ENCODE data around the gene ADAMTS6.

DNA sequence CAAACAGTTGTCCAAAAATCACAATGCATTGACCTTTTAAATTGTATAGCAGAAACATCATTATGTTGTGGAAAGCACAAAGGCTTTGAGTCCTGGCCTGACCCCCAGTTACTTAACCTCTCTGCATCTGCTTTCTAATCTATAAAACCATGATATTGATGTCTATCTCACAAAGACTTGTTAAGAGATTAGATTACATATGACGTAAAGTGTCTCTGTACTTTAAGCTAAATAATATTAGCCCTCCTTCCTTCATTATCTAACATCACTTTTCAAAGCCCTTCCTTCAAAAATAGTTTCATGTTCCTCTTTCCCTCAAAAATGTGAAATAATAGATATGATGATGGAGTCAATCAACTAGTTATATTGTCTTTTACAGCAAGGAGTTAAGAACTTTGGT is 3.4 kb downstream of the ADAMTS6 start:
- TF ChIP-seq, protein P1, sequence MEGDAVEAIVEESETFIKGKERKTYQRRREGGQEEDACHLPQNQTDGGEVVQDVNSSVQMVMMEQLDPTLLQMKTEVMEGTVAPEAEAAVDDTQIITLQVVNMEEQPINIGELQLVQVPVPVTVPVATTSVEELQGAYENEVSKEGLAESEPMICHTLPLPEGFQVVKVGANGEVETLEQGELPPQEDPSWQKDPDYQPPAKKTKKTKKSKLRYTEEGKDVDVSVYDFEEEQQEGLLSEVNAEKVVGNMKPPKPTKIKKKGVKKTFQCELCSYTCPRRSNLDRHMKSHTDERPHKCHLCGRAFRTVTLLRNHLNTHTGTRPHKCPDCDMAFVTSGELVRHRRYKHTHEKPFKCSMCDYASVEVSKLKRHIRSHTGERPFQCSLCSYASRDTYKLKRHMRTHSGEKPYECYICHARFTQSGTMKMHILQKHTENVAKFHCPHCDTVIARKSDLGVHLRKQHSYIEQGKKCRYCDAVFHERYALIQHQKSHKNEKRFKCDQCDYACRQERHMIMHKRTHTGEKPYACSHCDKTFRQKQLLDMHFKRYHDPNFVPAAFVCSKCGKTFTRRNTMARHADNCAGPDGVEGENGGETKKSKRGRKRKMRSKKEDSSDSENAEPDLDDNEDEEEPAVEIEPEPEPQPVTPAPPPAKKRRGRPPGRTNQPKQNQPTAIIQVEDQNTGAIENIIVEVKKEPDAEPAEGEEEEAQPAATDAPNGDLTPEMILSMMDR (IDR thresholded peaks at IDR 0.05; ENCODE audit: low read depth, low read length, poor library complexity, severe bottlenecking), result no peak
- no peak for TF ChIP-seq EZH2phosphoT487 (IDR thresholded peaks at IDR 0.05; ENCODE audit: borderline replicate concordance, low read length)
